ENCODE data around the gene WBP1L.

Gene WBP1L

DNA sequence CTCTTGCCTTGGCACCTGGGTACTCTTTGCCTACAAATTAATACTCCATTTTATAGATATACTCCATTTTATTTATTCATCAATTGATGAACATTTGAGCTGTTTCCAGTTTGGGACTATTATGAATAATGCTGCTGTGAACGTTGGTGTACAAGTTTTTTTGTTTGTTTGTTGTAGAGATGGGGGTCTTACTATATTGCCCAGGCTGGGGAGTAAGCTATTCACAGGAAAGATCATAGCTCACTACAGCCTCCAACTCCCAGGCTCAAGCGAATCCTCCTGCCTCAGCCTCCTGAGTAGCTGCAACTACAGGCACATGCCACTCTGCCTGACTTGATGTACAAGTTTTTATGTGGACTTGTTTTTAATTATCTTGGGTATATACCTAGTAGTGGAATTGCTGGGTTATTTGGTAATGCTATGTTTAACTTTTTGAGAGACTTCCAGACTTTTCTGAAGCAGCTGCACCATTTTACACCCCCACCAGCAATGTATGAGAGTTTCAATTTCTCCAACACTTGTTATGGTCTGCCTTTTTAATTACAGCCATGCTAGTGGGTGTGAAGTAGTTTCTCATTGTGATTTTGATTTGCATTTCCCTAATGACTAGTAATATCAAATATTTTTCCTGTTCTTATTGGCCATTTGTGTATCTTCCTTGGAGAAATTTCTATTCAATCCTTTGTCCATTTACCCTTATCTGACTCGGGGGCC is 15.9 kb downstream of the WBP1L start:
- DNase-seq: no peak

DNA sequence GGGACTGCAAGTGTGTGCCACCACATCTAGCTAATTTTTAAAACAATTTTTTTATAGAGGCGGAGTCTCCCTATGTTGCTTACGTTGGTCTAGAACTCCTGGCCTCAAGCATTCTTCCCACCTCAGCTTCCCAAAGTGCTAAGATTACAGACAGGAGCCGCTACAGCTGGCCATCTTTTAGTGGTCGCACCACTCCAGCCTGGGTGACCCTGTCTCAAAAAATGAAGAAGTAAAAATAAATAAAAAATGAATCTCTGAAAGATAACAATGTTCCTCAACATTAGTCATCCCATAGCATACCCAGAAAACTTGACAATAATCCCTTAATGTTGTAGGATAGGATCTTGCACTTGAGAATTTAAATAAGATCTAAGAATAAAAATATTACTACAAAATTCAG is 18.2 kb downstream of the WBP1L start:
- DNase-seq: no peak

DNA sequence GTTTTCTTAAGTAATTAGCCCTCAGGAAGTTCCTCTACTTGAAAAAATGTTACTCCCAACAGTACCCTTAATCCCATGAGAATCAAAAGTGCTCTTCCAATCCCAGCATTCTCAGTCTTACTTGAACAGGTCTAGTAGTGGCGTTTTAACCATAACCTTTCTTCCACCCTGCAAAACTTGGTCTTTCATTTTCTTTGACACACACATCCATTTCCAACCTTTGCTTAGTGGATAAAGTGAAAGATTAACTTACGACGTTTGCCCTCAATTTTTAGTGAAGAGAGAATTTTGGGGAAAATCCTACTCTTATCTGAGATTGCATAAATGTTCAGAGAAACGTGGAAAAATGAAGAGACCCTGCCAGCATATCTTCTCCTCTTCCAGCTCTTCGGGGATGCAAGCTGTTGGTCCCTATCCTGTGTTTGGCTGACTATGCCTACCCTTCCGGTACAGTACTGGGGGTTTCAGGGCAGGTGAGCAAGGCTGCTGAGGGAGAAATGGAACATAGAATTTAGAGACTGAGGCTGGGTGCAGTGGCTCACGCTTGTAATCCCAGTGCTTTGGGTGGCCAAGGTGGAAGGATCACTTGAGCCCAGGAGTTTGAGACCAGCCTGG is 18.8 kb downstream of the WBP1L start:
- DNase-seq: no peak

DNA sequence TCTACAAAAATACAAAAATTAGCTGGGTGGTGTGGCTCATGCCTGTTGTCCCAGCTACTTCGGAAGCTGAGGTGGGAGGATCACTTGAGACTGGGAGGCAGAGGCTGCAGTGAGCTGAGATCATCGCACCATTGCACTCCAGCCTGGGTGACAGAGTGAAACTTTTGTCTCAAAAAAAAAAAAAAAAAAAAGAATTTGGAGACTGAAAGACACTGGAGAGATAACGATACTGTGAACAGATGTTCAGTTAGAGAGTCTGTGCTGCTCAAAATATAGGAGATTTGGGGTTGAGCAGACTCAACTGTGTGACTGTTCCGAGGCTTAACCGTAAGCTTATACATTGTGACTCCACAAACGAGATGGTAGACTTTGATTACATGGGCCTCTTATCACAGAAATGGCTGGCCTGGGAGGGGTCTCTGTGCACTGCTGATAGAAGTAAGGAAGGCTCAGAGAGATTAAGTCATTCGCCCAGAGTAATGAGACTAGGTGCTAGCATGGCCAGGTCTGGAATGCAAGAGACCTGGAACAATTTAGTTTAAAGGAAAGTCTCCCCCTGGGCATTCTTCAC is 19.4 kb downstream of the WBP1L start:
- DNase-seq: no peak

DNA sequence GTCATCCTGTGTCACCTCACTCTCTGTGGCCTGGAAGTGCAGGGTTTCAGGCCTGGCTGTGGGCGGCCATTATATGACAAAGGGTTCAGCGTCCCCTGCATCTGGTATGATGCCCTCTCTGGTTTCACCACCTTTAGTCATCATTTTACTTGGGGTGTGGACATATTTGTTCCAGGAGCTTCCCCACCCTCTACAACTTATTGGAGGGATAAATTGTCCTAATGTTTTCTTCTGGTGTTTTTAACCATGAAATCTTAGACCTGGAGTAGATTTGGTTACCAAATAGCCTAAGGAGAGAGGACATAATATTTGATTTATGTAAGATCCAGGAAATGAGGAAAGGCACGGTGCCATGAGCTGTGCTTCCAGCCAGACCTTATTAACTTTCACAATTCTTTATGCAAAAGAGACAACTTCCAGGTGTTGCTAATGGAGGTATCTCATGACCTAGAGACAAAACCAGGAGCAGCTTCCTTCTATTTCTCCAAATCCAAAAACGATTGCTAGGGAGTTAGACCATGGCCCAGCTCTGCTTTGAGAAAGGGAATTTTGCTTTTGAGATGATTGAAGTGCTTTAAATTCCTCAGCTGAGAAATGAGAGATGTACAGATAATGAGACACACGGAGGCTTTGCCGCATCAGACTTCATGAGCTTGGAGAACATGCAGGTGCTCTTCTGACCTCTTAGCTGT is 20.9 kb downstream of the WBP1L start:
- DNase-seq: peak; percentile 50

DNA sequence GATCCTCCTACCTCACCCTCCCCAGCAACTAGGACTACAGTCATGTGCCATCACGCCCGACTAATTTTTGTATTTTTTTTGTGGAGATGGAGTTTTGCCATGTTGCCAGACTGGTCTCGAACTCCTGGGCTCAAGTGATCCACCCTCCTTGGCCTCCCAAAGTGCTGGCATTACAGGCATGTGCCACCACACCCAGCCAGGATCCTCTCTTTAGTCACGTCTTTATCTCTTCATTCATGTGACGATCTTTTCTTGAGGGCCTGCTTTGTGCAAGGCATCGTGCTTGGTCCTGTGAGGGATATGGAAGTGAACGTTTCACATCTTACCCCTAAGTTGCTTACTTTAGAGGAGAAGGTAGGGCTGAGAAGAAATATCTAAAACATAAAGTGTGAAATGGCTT is 21.6 kb downstream of the WBP1L start:
- DNase-seq: no peak

DNA sequence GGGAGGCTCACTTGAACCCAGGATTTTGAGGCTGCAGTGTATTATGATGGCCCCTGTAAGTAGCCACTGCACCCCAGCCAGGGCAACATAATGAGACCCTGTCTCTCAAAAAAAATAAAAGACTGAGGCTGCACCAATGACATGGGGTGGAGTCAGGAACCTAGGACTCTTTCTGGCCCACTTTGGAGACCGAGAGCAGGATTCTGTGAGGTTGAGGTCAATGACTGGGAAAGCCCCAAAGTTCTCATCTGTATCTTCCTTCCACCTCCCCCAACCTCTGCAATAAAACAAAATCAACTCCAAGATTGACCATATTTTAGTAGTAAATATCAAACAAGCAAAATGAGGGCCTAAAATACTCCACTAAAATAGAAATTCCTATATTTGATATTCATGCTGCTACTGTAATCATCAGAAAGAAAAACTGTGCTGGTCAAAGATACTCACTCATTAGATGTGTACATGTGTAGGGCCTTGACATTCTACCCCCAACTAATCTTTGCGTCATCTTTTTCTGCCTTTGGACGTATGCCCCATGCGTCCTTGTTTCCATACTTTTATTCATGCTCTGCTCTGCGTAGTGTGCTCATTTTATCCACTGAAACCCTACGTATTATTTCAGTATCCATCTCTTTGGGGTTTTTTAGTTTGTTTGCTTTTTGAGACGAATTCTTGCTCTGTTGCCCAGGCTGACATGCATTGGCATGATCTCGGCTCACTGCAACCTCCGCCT is 23.8 kb downstream of the WBP1L start:
- no peak for DNase-seq

DNA sequence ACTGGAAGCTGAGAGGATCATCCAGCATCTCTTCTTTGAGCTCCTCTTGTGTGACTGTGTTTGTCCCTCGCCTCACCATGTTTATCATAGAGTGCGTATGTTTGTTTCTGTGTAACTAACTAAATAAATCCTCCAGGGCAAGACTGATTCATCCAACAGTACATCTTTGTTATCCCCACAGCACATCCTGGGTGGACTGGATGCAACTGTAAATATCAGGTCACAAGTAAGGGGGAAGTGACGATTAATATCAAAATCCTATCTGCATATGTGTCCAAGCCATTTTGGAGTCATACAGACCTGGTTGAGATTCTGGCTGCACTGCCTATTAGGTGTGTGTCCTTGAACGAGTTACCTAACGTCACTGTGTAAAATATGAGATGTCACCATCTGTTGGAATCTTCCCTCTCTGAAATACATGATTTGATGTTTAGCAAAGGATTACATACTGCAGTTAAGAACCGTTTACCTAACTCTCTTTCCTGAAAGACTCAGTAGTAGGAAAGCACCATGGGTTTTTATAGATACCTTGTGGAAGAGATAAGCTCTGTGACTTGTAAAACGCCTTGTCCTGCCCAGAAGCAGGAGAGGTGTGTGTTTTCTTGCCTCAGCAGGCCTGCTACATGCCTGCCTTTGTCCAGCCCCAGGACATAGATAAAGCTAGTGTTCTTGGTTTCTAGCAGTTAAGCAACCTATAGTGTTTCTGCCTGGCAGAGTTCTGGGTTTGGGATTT is 25.8 kb downstream of the WBP1L start:
- DNase-seq: no peak

DNA sequence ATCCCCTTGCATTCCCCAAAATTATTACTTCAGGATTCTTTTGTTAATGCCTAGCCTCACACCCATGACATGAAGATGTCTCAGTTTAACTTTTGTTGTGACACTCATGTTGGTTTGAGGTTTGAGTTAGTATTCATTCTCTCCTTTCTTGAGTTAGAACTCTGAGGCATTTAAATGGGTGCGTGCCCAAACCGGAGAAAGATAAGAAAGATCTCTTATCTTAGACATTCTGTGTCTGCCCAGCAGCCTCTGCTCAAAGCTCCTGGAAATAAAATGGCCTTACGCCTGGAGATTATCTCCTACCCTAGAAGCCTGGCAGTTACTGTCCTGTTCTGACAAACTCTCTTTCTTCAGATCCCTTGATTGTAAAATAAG is 26.3 kb downstream of the WBP1L start:
- no peak for DNase-seq

DNA sequence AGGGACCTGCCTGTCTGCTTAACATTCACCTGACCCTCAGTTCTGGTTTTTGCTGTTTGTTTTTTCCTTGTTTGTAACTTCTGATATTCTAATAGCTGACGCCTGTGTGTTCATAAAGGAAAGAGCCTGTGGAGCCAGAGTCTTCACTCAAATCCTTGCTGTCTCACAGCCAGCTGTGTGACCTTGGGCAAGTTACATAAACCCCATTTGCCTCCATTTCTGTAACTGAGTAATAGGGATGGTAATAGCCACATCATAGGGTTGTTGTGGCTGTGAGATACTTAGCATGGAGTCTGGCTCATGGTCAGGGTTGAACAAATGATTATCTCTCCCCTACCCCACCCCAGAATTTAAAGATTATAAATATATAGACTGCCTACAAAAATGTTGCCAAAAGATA is 27.0 kb downstream of the WBP1L start:
- no peak for DNase-seq

DNA sequence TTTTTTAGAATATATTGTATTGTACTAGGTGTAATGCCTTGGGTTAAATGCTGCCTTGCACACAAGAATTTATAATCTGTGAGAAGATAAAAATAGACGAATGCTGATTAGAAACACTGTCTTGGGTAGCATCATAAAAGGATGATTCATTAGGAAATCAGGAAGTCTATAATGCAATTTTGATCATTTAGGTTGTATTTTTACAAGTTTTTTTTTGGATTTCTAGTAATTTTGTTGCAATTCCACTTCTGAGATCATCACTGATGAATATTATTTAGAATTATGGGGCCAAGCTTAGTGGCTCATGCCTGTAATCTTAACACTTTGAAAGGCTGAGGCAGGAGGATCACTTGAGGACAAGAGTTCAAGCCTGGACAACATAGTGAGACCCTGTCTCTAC is 29.6 kb downstream of the WBP1L start:
- peak; percentile 56 for DNase-seq

DNA sequence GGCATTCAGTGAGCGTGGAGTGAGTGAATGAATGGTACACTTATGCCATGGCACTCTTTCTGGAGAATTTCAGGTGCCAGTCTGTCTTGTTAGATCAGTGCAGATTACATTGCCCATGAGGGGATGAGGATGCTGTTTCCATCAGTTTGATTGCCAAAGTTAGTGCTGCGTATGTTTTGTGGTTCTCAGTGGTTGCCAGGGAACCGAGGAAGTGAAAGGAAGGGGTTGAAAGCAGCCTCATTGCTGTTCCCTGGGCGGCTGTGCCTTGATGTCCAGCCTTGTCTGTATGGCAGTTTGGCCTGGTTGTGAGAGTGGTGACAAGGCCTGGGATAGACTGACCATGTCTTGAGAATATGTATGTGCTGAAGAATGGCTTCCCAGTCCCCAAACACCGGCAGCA is 30.2 kb downstream of the WBP1L start:
- DNase-seq: no peak

DNA sequence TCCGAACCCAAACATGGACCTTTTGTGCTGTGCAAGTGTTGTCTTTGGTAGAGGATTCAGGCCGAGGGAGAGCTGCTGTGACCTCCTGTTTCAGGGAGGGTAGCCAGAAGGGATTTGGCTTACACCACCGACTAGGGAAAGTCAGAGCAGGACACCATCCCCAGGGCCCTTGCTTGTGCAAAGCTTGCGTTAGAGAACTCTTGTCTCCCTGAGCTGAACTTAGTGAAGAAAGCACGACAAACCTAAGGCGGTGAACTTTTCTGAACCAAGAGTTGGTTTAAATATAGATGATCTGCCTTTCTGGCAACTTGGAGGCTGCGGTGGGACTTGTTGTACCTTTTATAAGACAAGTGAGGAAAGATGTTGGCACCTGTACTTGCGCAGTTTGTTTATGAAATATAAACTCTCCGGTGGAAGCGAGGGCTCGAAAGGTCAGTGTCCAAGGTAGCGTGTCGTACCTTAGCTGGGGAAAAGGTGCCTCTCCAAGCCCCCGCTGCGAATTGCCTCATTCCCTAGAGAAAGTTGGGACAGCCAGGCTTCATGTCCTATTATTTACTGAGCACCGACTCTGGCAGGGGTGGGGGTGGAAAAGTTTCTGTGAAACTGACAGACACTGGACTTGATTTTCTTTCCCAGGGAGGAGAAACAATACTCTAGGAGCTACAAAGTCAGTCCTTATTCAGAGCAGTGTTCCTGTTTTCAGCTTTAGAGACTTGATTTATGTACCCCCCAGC is 31.6 kb downstream of the WBP1L start:
- DNase-seq: no peak

DNA sequence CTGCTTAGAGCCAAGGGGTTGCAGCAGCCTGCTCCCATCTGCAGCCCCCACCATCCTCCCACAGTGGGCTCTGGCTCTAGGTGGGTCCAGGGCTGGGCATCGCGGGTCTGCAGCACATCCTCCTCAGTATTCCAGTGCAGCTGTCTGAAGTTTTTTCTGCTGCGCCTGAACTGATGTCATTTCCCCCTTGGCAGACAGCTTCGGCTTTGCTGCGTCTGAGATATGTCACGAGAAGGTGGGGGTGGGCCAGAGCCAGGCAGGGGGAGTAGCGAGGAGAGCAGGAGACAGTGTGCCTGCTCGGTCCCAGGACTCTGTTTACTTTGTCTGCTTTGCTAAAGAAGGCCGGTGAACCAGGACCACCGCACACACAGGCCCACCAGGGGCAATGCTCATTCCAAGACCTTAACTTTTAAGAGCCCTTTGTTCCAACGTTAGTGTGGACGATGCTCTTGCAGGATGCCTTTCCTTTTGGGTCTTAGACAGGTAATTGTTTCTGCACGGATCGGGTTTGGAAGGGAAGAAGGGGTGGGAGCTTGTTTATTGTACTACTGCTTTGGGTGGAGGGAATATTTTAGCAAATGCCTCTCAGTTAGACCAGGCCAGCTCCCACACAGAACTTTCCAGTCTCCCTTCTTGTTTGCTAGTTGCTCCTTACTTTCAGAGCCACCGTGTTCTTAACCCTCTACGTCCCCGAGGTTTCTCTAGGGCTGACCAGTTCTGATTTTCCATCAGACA is 32.4 kb downstream of the WBP1L start:
- peak; percentile 86 for DNase-seq

DNA sequence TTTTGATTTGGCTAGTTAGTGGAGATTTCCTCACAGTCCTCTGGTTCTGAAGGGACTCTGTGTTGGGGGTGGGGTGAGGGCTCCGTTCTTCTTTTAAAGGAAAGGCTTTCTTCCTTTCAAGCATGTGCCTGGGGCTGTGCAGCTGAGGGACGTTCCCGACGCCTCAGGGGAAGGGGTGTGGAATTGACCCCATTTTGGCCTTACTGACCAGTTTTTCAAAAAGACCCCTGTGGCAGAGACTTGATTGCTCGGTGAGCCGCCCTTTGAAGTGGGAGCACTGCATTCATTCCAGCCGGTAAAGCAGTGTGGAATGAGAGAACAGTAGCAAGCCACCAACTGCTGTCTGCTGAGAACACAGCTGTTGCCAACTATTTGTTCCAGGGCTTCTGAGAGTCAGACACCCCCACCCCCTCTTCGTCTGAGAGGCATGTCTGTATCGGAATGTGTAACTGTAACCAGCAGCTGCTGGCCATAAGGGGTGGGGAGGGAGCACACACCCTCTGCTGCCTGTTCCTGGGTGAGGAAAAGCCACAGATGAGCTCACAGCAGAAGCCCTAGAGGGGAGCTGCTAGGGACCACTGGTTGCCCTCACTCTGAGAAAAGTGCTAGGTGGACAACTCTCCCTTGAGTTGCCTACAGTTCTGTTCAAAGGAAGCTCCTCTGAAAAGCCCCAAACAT is 33.2 kb downstream of the WBP1L start:
- peak; percentile 98 for DNase-seq

DNA sequence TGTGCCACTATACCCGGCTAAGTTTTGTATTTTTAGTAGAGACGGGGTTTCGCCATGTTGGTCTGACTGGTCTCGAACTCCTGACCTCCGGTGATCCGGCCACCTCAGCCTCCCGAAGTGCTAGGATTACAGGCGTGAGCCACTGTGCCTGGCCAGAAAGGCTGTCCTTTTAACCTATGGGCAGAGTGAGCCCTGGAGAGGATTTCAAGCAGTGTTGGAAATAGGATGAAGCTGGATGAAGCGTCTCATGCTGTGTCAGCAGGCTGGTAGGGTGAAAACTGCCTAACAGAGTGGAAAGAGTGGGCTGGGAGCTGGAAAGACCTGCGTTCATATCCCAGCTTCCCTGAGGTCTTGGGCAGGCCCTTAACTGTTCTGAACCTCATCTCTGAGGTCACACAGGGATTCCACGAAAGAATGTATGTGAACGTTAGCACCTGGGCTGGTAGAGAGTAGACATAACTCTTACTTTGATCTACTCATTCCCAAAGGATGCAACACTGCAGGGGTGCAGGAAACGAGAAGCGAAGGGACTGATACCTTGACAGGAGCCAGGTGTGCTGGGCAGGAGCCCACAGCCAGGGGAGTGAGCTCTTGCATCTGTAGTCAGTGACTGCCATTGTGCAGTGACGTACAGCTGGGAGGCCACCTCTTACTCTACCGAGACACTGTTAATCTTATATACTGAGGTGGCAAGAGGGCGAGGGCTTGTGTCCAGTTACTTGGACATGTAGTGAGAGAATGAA is 34.1 kb downstream of the WBP1L start:
- no peak for DNase-seq

DNA sequence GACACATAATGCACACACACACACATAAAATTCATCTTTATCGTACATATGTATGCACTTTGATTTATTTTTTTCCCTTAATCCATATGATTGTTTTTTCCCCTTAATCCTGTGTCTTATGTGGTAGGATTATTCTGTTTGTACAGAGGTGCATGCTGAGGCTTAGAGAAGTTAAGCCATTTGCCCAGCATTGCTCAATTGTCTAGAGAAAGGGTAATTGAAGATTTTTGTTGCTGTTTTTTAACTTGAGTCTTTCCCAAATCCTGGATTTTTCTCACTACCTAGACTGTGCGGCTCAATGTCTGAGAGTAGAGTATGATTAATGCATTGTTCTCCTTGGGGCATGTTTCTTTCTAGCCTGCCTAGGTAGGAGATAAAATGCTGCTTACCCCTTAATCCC is 35.0 kb downstream of the WBP1L start:
- no peak for DNase-seq

DNA sequence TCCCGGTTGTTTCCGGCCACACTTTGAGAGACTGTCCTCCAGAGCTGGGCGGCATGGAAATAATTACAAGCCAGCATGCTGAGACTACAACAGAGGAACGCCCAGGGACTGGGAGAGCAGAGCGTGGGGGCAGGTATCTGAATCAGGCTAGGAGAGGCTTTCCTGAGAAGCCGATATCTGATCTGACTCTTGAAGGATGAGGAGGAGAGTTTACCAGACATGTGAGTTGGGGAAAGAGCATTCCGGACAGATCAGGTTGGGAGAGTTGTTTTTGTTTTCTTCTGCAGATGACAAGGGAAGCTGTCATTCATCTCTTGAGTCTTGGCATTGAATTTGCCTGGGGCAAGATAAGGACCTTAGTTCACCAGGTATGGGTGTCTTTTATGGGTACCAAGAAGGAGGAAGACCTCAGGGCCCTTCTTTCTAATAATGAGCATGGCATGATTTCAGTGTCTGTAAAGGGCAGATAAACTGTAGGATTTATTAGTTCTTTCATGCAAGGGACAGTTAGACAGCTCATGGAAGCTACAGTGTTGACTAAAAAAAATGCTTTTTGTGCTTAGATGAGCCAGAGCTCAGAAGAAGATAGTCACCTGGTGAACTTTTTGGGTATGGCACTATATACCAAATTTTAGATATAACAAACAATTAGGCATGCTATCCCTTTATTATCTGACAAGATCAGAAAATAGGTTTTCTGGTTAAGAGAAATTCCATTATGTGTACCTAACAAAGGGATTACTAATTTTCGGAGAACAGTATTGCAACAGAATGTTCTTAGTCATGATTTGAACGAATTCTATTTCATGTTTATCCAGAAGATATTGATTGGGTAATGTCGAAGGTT is 36.2 kb downstream of the WBP1L start:
- DNase-seq: peak; percentile 30

DNA sequence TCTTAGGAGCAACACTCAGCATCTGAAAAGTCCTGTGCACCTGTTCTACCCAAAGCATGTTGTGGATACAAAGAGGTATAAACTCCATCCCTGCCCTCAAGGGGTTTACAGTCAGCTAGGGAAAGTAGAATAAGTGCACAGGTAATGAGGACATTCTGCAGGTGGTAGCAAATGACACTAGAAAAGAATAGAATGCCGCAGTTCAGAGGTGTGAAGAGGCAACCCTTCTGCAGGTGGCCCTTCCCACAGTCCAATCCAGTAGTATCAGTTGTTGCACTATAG is 36.7 kb downstream of the WBP1L start:
- no peak for DNase-seq

Data from fibroblast of skin of right quadriceps (primary cell).